GM18909 (cell line): Measurements from ENCODE around the gene CDCA4.

Source experiments
- ATAC-seq: cut with Tn5 transposase; IDR thresholded peaks from one replicate; pipeline ENCODE4 v1.9.1; 2021; ENCODE audit warnings: mild to moderate bottlenecking; ENCODE audit not compliant: unreplicated experiment, poor library complexity

CDCA4 gene

GRCh38 chr14:105019861-105020814 lies 745 bp downstream of the CDCA4 start:
- peak; percentile 25 for ATAC-seq

DNA sequence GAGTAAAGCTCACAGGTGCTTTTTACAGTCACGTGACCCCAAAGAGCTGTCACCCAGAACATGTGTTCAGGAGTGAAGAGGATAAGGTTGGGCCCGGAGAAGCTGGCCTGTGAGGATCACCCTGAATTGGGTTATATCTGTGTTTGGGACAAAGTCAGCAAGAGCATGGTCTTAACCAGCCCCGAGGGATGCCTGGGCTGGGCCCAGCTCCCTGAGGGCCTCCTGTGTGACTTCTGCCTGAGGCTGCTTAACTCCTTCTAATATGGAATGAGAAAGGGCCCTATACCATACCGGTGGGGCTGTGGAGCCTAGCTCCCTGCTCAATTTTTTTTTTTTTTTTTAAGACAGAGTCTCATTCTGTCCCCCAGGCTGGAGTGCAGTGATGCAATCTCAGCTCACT lies 2.5 kb downstream of the CDCA4 start:
- ATAC-seq, result no peak

GRCh38 chr14:105015905-105016304 lies 5.0 kb downstream of the CDCA4 start:
- no peak for ATAC-seq

GRCh38 chr14:105015242-105015641 lies 5.6 kb downstream of the CDCA4 start:
- no peak for ATAC-seq

DNA sequence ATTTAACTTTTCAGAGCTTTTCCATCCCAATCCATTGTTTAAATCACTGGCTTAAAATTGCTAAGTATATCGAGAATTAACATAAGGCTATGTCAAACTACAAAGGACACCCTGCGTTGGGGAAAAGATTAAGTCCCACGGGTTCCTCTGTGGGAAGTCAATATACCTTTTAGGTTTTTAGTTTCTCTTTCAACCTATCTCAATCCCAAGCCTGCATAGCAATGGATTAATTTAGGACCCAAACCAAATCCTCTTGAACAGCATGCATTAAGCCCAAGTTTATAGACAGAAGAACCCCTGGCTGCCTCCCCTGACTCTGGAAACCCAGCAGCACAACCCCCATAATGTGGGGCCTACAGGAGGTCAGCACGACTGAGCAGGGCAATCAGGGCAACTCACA lies 6.3 kb downstream of the CDCA4 start:
- ATAC-seq, result no peak

DNA sequence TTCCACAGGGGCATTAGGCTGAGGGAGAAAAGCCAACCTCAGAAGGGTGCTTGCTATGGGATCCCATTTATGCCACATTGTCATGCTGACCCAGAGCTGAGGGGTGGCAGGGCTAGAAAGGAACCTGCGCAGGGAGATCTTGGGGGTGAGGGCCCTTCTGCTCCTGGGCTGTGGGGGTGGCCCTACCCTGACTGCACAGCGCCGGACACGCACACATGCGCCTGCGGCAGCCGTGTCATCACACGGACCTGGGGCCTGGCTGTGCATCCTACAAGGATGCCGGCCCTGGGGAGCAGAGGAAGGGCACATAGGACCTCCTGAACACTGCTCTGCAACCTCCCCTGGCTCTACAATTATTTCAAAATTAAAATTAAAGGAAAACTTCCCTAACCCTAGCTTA lies 6.9 kb downstream of the CDCA4 start:
- ATAC-seq, result no peak

DNA sequence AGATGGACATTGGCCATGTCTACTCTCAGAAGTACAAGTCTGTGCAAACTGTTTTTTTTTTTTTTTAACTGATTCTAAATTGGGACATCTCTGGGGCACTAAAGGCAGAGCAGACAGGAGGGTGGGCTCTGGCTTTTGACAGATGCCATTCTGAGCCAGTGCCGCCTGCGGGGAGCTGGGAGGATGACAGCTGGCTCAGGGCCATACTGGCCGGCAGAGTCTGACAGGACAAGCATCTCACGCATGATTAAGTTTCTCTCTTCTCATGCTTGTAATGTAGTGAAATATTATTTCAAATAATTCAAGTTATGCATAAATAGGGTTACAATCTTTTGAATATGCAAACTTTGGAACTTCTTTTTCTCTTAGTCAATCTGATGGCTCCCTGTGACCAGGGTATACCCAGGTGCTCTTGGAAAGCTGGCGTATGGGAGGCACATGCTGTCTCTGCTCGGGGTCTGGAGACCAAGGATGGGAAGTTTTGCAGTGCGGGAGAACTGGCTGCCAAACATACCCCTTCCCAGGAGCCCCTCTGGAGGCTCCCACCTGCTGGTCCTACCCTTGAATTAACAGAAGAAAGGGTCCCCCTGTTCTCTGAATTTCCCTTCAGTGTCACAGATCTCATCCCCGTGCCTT lies 7.6 kb downstream of the CDCA4 start:
- no peak for ATAC-seq

DNA sequence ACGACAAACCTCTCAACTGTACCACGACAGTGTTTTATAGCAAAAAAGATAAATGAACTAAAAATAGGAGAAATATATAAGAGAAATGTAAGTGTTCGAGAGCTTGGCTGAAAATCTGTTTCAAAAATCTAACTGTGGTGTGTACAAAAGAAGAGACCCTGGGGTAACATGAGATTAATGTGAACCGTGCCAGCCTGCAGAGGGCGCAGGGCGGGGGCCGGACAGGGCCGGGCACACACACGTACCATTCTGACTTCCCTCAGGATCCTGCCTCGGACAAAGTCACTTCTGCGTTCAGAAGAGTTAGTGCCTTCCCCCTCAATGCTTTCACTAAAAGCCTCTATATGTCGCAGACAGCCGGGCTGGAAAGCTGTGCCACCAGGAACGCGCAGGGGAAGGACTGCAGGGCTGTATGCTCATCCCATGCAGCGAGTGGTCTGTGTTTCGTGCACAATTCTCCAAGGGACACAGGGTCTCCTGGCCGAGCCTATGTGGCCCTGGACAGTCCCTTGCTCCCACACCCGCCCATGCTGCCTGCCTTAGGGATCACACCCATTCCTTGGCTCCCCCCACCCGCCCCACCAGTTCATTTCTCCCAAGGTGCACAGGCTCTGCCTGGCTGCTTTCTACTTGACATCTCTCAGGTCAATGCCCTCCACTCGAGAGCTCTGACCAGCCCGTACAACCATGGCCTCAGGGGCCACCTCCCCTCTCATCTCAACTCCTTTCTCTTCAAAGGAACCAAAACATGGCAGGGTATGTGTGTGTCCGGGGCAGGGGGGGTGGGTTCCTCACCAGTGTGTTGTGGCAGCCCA lies 8.5 kb downstream of the CDCA4 start:
- no peak for ATAC-seq

DNA sequence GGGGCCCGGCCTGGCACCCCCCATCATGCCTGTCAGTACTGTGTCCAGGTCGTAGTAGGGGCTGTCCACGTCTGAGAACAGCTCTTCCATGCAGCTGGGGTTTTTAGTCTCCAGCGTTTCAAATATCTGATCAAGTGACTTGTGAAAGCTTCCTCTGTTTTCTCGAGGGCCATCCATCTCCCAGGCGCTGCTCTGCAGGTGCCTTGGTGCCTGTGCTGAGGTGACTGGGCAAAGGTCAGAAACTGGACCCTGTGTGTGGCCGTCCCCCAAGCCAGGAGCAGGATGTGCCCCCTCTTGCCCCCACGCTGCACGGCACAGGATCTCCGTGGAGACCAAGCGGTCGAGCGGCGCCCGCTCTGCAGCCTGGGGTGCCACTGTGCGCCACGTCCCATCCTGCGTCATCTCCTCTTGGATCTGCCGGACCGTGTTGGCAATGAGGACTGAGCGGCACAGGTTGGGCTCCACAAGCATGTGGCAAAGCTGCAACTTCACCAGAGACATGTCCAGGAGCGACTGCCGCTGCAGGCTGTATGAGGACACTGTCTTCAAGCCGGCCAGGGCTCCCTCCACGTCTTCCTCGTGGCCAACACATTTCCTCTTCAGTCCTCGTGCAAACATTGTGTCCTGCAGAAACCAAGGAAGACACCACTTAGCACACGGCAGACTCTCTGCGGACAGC lies 9.4 kb downstream of the CDCA4 start:
- ATAC-seq, result no peak

GRCh38 chr14:105010891-105011291 lies 10.0 kb downstream of the CDCA4 start:
- no peak for ATAC-seq

GRCh38 chr14:105010106-105010505 lies 10.8 kb downstream of the CDCA4 start:
- no peak for ATAC-seq

- no peak for ATAC-seq
These were observed 13.2 kb downstream of the CDCA4 start for GRCh38 chr14:105007593-105008264.

DNA sequence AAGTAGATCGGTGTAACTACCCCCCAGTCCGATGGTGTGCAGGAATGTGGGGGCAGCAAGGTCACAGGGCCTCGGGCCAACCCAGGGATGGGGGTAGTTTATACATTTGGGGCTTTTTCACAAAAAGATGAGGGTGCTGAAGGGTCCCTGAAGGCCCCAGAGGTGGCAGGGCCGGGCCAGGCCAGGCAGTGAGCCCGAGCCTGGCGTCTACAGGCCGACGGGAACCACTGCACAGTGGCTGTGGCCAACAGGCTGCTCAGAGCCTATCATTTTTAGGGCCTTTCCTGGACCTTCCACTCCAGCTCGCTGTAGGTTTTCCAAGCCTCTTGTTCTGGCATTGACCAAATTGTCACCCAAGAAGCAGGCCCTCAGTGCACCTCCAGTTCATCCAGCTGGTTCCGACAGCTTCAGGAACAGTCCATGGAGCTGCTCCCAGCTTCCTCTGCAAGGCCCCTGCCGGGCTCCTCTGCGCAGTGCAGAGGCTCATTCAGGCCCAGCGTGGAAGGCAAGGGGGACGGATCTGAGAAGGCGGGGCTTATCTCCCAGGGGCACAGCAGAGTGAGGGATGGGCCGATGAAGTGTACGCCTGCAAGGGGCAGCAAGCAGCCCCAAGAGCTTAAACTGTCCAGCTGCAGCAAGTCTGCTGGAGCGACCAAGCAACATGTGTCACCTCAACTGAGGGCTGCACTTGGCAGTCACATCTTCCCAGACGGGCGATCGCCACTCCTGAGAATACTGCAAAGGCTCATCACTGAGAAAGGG lies 13.9 kb downstream of the CDCA4 start:
- ATAC-seq, result no peak

GRCh38 chr14:105005929-105006830 lies 14.7 kb downstream of the CDCA4 start:
- ATAC-seq, result no peak

DNA sequence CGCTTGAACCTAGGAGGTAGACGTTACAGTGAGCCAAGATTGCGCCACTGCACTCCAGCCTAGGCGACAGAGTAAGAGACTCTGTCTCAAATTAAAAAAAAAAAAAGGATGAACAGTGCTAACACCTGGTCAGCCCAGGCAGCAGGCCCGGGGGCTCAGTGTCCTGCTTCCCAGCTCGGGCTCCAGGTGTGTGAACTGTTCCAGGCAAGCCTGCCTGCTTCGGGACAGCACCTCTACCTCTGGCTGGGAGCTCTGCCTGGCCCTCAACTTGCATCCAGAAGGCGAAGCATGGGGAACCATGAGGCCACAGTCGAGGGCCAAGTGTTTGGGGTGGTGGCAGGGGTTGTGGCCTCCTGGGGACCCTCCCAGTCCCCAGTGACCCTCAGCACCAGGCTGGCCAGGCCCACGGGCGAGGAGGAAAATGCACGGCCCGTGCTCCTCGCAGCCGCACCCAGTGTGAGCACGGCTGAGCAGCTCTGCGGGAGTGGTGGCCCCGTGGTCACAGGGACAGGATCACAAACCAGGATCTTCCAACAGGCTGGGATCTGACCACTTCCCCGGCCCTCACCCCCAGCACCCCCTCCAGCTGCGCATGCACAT lies 15.5 kb downstream of the CDCA4 start:
- ATAC-seq, result no peak

GRCh38 chr14:104999361-104999760 lies 21.5 kb downstream of the CDCA4 start:
- ATAC-seq, result no peak

DNA sequence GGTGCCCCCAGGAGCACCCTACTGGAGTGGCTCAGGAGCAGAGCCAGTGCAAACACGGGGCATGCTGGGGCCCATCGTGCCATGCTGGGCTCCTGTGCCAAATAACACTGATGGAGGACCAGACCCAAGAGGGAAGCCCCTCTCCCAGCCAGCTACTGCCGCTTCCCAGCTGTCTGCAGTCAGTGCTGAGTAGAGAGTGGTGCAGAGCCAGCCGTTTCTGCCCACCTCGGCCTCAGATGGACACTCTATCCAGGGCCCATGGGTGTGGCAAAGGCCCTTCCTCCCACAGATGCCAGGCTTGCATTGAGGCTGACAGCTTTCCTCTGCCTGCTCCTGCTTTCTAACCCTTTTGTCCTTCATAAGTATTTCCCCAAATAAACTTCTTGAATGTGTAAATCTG lies 22.1 kb downstream of the CDCA4 start:
- ATAC-seq, result no peak

- ATAC-seq, result no peak
These were observed 24.4 kb downstream of the CDCA4 start for GRCh38 chr14:104996483-104996882.
